ENCODE measurements around the gene ZNF423. TPM values are rescaled to one million over a fixed set of nuclear protein-coding genes. Genes with fewer than 3 reads are reported as not detected.
"Not testable (repeated sequence)": the region's sequence is repeated elsewhere in the genome, so short reads cannot be mapped to it uniquely, and the experiment has no call there.

The ZNF423 gene
- total RNA-seq, 1 donor from 2014 or later = 49.8 TPM

DNA sequence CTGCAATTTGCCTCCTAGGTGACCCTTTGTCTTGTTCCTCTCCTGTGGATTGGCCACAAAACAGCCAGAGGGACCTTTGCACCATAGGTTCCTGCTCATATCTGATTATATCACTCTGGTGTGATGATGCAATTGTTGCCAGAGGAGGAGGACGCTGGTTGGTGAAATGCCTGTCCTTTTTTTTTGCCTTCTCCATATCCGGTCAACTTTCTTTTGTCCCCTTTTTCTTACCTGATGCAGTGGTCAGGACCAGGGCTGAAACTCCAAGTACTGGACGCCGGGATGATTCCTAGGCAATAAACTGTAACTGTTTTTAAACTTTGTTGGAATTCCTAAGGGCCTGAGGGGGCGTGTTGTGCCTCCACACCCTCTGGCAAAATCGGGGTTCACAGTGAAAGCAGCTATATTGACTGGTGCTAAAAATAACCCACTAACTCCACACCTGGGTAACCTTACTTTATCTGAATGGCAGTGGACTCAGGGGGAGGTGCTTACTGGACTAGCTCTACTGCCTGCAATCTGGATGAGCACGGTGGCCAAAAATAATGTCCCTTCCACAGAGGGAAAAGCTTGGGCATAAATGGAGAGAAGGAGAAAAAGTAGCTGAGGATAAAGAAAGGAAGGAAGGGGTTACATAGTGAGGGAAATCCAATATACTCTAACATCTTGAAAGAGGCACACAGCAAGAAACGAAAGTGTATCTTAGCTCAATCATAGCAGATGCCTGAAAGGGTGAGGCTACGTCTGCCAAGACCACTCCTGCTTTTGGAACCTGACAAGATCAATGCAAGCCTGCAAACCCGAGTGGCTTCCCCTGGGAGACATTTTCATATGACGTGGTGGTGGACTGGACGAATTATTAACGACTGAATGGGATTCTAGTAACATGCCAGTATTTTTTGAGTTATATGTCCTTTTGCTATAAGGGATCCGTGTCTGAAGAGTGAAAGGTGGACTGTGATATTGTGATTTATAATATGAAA lies 28.4 kb upstream of the ZNF423 start:
- Mint-ChIP-seq H3K27me3 (peaks cover 2% of the 10 kb centered on the region), H3K4me3 (ENCODE audit: low read depth) (no peak overlapping the region), H3K4me1 (ENCODE audit: low read depth) (peaks cover 11% of the 10 kb centered on the region), H3K9me3 (ENCODE audit: low read depth) (no peaks in the 10 kb centered on the region), H3K27ac (peak overlapping the region; percentile 63), H3K36me3 (ENCODE audit: insufficient read depth) (no peaks in the 10 kb centered on the region)
- TF ChIP-seq, protein P1, sequence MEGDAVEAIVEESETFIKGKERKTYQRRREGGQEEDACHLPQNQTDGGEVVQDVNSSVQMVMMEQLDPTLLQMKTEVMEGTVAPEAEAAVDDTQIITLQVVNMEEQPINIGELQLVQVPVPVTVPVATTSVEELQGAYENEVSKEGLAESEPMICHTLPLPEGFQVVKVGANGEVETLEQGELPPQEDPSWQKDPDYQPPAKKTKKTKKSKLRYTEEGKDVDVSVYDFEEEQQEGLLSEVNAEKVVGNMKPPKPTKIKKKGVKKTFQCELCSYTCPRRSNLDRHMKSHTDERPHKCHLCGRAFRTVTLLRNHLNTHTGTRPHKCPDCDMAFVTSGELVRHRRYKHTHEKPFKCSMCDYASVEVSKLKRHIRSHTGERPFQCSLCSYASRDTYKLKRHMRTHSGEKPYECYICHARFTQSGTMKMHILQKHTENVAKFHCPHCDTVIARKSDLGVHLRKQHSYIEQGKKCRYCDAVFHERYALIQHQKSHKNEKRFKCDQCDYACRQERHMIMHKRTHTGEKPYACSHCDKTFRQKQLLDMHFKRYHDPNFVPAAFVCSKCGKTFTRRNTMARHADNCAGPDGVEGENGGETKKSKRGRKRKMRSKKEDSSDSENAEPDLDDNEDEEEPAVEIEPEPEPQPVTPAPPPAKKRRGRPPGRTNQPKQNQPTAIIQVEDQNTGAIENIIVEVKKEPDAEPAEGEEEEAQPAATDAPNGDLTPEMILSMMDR (IDR thresholded peaks at IDR 0.05; ENCODE audit: unreplicated experiment) = no peak
- DNase-seq (ENCODE audit: low spot score, unreplicated experiment) = no peak

GRCh38 chr16:49883076-49884014 lies 27.4 kb upstream of the ZNF423 start:
- Mint-ChIP-seq H3K27me3 (peaks cover 2% of the 10 kb centered on the region), H3K36me3 (ENCODE audit: insufficient read depth) (no peaks in the 10 kb centered on the region), H3K4me1 (ENCODE audit: low read depth) (peaks cover 11% of the 10 kb centered on the region), H3K27ac (no peak overlapping the region), H3K4me3 (ENCODE audit: low read depth) (no peak overlapping the region), H3K9me3 (ENCODE audit: low read depth) (no peaks in the 10 kb centered on the region)
- TF ChIP-seq, protein P1 (IDR thresholded peaks at IDR 0.05; ENCODE audit: unreplicated experiment) = no peak
- no peak for DNase-seq (ENCODE audit: low spot score, unreplicated experiment)

DNA sequence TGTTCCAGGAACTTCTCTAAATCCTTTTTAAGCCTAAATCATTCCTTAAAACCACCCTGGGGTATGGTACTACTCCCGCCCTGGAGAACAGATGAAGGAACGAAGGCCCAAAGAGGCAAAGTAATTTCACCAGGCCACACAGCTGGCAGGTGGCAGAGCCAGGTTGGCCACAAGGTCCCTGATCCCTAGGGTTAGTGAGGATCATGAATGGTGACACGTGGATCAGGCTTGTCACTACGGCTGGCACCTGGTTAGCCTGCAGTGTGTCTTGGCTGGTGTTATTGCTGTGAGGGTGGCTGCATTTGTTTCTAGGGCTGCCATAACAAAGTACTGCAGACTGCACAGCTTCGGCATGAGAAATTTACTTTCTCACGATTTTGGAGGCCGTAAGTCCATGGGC lies 26.0 kb upstream of the ZNF423 start:
- no peak overlapping the region for H3K4me3 Mint-ChIP-seq (ENCODE audit: low read depth)
- no peaks in the 10 kb centered on the region for H3K9me3 Mint-ChIP-seq (ENCODE audit: low read depth)
- DNase-seq (ENCODE audit: low spot score, unreplicated experiment) = no peak
- peaks cover 11% of the 10 kb centered on the region for H3K4me1 Mint-ChIP-seq (ENCODE audit: low read depth)
- H3K27ac Mint-ChIP-seq = no peak overlapping the region
- no peaks in the 10 kb centered on the region for H3K36me3 Mint-ChIP-seq (ENCODE audit: insufficient read depth)
- H3K27me3 Mint-ChIP-seq = peaks cover 2% of the 10 kb centered on the region
- TF ChIP-seq, protein P1 (IDR thresholded peaks at IDR 0.05; ENCODE audit: unreplicated experiment) = no peak

- H3K36me3 Mint-ChIP-seq (ENCODE audit: insufficient read depth); H3K27me3 Mint-ChIP-seq; H3K9me3 Mint-ChIP-seq (ENCODE audit: low read depth); DNase-seq (ENCODE audit: low spot score, unreplicated experiment); H3K4me1 Mint-ChIP-seq (ENCODE audit: low read depth); H3K4me3 Mint-ChIP-seq (ENCODE audit: low read depth); H3K27ac Mint-ChIP-seq: not testable (repeated sequence)
These were observed 22.6 kb upstream of the ZNF423 start for GRCh38 chr16:49878540-49878939.

DNA sequence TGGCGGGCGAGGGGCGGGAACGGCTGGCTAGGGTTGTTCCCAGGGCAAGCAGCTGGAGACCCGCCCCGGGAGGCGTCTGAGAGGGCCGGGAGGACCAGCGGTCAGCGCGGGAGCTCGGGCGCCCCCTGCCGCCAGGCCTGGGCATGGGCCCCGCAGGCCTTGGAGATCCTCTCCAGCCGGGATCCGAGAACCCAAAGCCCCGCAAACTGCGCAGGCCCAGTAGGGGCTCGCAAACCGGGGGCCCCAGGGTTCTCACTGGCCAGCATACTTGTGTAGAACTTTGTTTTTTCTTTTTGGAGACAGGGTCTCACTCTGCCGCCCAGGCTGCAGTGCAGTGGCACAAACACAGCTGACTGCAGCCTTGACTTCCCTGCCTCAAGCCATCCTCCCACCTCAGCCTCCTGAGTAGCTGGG lies 20.8 kb upstream of the ZNF423 start:
- TF ChIP-seq, protein P1 (IDR thresholded peaks at IDR 0.05; ENCODE audit: unreplicated experiment) = peak; percentile 99
- DNase-seq (ENCODE audit: low spot score, unreplicated experiment) = peak; percentile 89
- H3K27ac Mint-ChIP-seq = no peak overlapping the region
- no peaks in the 10 kb centered on the region for H3K36me3 Mint-ChIP-seq (ENCODE audit: insufficient read depth)
- H3K4me1 Mint-ChIP-seq (ENCODE audit: low read depth) = peaks cover 4% of the 10 kb centered on the region
- H3K4me3 Mint-ChIP-seq (ENCODE audit: low read depth) = peak overlapping the region; percentile 49
- peaks cover 8% of the 10 kb centered on the region for H3K27me3 Mint-ChIP-seq
- H3K9me3 Mint-ChIP-seq (ENCODE audit: low read depth) = no peaks in the 10 kb centered on the region
